ENCODE data around the gene MYH10. TPM values are rescaled to one million over a fixed set of nuclear protein-coding genes. Genes with fewer than 3 reads are reported as not detected.
A peak's percentile ranks its signal among the peaks of the same experiment; 100 is the strongest.

Gene MYH10
- total RNA-seq, 1 donor from 2014 or later, result 3.4 TPM

DNA sequence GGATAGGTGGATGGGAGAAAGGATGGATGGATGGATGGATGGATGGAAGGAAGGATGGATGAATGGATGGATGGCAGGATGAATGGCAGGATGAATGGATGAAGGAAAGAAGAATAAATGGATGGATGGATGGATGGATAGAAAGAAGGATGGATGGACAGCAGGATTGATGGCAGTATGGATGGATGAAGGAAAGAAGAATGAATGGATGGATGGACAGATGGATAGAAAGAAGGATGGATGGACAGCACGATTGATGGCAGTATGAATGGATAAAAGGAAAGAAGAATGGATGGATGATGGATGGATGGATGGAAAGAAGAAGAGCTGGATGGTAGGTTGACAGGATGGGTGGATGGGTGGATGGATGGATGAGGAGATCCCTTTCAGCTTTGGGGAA lies 9.2 kb upstream of the MYH10 start:
- TF ChIP-seq, protein P1, sequence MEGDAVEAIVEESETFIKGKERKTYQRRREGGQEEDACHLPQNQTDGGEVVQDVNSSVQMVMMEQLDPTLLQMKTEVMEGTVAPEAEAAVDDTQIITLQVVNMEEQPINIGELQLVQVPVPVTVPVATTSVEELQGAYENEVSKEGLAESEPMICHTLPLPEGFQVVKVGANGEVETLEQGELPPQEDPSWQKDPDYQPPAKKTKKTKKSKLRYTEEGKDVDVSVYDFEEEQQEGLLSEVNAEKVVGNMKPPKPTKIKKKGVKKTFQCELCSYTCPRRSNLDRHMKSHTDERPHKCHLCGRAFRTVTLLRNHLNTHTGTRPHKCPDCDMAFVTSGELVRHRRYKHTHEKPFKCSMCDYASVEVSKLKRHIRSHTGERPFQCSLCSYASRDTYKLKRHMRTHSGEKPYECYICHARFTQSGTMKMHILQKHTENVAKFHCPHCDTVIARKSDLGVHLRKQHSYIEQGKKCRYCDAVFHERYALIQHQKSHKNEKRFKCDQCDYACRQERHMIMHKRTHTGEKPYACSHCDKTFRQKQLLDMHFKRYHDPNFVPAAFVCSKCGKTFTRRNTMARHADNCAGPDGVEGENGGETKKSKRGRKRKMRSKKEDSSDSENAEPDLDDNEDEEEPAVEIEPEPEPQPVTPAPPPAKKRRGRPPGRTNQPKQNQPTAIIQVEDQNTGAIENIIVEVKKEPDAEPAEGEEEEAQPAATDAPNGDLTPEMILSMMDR (IDR thresholded peaks at IDR 0.05), result no peak
- POLR2A ChIA-PET, result no interaction called here
- Mint-ChIP-seq H3K4me3 (no peak overlapping the region), H3K9me3 (no peaks in the 10 kb centered on the region), H3K27ac (no peak overlapping the region), H3K36me3 (ENCODE audit: low read depth) (no peaks in the 10 kb centered on the region), H3K27me3 (peaks cover 18% of the 10 kb centered on the region), H3K4me1 (no peaks in the 10 kb centered on the region)
- DNase-seq (no peak), ATAC-seq (ENCODE audit: low read depth) (no peak)
- CTCF ChIA-PET, result no interaction called here
- intact Hi-C loops (cut with micrococcal nuclease), result loop anchor here (10.0 kb wide), 1 partner anchor 385 kb away; the partner anchor contains the start of gene NTN1

DNA sequence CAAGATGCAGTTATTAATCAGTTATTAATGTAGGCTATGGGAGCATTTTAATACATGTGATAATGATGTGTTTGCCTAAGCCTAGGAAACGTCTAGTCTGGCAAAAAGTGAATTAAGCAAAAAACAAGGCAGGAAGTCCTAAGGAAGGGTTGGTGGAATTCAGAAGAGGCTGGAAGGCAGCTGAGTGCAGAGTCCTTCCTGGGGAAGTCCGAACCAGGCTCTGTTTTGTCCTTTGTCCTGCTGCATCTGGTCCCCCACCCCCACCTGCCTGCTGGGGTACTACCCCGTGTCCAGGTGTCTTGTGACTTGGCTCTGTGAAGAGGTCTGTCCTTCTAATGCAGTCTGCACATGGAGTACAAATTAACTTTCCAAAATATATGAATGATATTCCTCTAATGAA lies 1.5 kb upstream of the MYH10 start:
- POLR2A ChIA-PET, result no interaction called here
- no peak overlapping the region for H3K27ac Mint-ChIP-seq
- intact Hi-C loops (cut with micrococcal nuclease), result loop anchor here (5.0 to 10.0 kb wide), 3 partner anchors 280 to 945 kb away; partner anchors contain the start of genes CFAP52, NTN1 and STX8
- H3K27me3 Mint-ChIP-seq, result peaks cover 43% of the 10 kb centered on the region
- TF ChIP-seq, protein P1 (IDR thresholded peaks at IDR 0.05), result no peak
- CTCF ChIA-PET, result no interaction called here
- H3K9me3 Mint-ChIP-seq, result no peaks in the 10 kb centered on the region
- no peak for DNase-seq
- H3K36me3 Mint-ChIP-seq (ENCODE audit: low read depth), result no peaks in the 10 kb centered on the region
- no peak overlapping the region for H3K4me3 Mint-ChIP-seq
- H3K4me1 Mint-ChIP-seq, result peaks cover 19% of the 10 kb centered on the region
- no peak for ATAC-seq (ENCODE audit: low read depth)

DNA sequence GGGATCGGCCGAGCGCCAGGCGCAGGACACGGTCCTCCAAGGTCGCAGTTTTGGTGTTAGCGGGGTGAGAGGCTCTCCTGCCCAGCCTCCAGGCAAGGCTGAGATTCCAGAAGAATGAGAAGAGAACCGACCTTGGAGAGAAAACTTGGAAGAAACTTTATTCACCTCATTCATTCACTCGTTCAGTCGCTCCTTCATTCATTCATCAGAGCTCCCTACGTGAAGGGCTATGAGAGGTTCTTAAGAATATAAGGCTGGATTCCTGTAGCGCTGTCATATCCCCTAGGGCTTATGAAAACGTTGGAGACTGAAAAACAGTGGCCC lies 991 bp upstream of the MYH10 start:
- peaks cover 40% of the 10 kb centered on the region for H3K27me3 Mint-ChIP-seq
- H3K4me3 Mint-ChIP-seq, result peak overlapping the region; percentile 75
- H3K4me1 Mint-ChIP-seq, result peaks cover 19% of the 10 kb centered on the region
- ATAC-seq (ENCODE audit: low read depth) (no peak), DNase-seq (no peak)
- intact Hi-C loops (cut with micrococcal nuclease), result loop anchor here (1.0 to 10.0 kb wide), 6 partner anchors 115 to 946 kb away; partner anchors contain the start of genes CFAP52, NDEL1, NTN1 and RPL26
- POLR2A ChIA-PET, result interaction anchor here (1.6 kb wide), 1 partner anchor 196 kb away, joined by 6 read pairs; the partner anchor contains the start of gene NDEL1
- TF ChIP-seq, protein P1 (IDR thresholded peaks at IDR 0.05), result no peak
- CTCF ChIA-PET, result no interaction called here
- no peaks in the 10 kb centered on the region for H3K36me3 Mint-ChIP-seq (ENCODE audit: low read depth)
- no peaks in the 10 kb centered on the region for H3K9me3 Mint-ChIP-seq
- H3K27ac Mint-ChIP-seq, result no peak overlapping the region

DNA sequence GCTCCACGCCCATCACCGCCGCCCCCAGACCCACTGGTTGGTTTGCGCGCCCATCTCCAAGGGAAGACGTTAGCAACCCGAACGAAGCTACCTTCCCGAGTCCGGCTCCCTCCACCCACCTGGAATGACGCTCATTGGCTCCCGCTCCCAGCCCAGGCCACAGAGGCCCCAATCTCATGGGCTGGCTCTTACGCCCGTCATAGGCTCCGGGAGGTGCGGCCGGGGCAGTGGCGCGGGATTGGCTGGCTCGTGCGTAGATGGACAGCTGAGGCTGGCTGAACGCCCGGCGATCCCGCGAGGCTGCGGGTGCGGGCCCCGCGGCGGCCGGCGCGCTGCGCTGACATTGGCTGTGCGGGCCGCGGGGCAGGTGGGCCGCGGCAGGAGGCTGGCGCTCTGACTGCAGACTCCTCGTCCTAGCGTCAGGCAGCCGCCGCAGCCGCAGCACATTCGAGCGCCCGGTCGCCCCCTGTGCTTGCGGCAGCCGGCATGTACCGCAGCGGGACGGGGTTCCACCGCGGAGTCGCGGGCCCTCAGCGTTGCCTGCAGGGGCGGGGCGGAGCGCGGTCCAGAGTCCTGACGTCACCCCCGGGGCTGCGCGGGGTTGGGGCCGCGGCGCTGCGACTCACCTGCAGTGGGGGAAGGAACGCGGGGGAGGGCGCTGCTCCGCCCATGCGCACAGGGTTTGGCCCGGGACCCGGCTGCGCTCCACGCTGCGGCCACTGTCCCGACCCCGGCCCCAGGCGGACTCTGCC lies 453 bp upstream of the MYH10 start:
- ChIA-PET CTCF (no interaction called here), POLR2A (interaction anchor here (0.6 to 1.6 kb wide), 3 partner anchors 108 to 1873 kb away, joined by 3 to 7 read pairs (median 6); partner anchors contain the start of gene NDEL1)
- DNase-seq (peak; percentile 78), ATAC-seq (ENCODE audit: low read depth) (peak; percentile 97)
- Mint-ChIP-seq H3K27ac (no peak overlapping the region), H3K4me1 (peaks cover 19% of the 10 kb centered on the region), H3K9me3 (no peaks in the 10 kb centered on the region), H3K27me3 (peaks cover 37% of the 10 kb centered on the region), H3K4me3 (peak overlapping the region; percentile 97), H3K36me3 (ENCODE audit: low read depth) (no peaks in the 10 kb centered on the region)
- TF ChIP-seq, protein P1 (IDR thresholded peaks at IDR 0.05), result no peak
- intact Hi-C loops (cut with micrococcal nuclease), result loop anchor here (1.0 to 10.0 kb wide), 6 partner anchors 116 to 946 kb away; partner anchors contain the start of genes CFAP52, NDEL1, NTN1 and RPL26
